Mesothelial cell of epicardium (in vitro differentiated cells): Measurements from ENCODE around the gene STX11. TPM values are rescaled to one million over a fixed set of nuclear protein-coding genes. Genes with fewer than 3 reads are reported as not detected.

Source experiments
- DNase-seq, 2 experiments: peaks; one replicate each; pipeline ENCODE4 v3.0.0; 2021; ENCODE audit warnings: low spot score in 2 of 2; ENCODE audit not compliant: unreplicated experiment in 2 of 2
- H3K27ac Mint-ChIP-seq: 2 replicates; pipeline ENCODE4 v1.8.0; 2021; ENCODE audit warnings: mixed read lengths
- H3K27me3 Mint-ChIP-seq: 2 replicates; pipeline ENCODE4 v1.8.0; 2021; ENCODE audit warnings: low read depth, mixed read lengths
- H3K36me3 Mint-ChIP-seq: 2 replicates; pipeline ENCODE4 v1.8.0; 2021; ENCODE audit warnings: mixed read lengths
- H3K4me1 Mint-ChIP-seq: 2 replicates; pipeline ENCODE4 v1.8.0; 2021; ENCODE audit warnings: mixed read lengths
- H3K4me3 Mint-ChIP-seq: 2 replicates; pipeline ENCODE4 v1.8.0; 2021; ENCODE audit warnings: mild to moderate bottlenecking, moderate library complexity, mixed read lengths
- H3K9me3 Mint-ChIP-seq: 2 replicates; pipeline ENCODE4 v1.8.0; 2021; ENCODE audit warnings: mixed read lengths
- total RNA-seq: library from RNA; stranded (reverse); gene quantifications from 3 replicates; pipeline ENCODE4 v1.2.1, GENCODE V29; 2021
- TF ChIP-seq, protein P1 (sequence below): fragments of 200-600 bp; sonication (generic); IDR thresholded peaks from one replicate; pipeline ENCODE4 v1.5.0; 2021; ENCODE audit warnings: antibody characterized with exemption; ENCODE audit not compliant: unreplicated experiment

The STX11 gene
- total RNA-seq, 1 donor from 2014 or later, result 4.5 TPM

DNA sequence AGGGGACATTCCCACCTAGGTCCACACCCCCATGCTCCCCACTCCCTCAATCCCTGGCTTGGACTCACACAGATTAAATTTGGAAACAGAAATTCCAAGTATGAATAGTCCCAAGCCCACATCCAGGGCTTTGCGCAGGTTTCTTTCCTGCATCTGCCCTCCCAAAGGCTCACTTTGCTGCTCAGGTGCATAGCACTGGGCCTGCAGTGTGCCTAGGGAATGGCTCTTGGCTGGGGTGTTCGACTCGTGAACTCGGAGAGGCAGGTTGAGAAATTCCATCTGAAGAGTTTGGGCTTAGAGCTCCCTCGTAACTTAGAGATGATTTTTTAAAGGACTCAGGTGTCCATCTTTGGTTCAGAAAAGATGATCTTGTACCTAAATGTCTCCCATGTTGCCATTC is 40.1 kb upstream of the STX11 start:
- peaks cover 2% of the 10 kb centered on the region for H3K9me3 Mint-ChIP-seq
- H3K4me3 Mint-ChIP-seq, result no peak overlapping the region
- TF ChIP-seq, protein P1, sequence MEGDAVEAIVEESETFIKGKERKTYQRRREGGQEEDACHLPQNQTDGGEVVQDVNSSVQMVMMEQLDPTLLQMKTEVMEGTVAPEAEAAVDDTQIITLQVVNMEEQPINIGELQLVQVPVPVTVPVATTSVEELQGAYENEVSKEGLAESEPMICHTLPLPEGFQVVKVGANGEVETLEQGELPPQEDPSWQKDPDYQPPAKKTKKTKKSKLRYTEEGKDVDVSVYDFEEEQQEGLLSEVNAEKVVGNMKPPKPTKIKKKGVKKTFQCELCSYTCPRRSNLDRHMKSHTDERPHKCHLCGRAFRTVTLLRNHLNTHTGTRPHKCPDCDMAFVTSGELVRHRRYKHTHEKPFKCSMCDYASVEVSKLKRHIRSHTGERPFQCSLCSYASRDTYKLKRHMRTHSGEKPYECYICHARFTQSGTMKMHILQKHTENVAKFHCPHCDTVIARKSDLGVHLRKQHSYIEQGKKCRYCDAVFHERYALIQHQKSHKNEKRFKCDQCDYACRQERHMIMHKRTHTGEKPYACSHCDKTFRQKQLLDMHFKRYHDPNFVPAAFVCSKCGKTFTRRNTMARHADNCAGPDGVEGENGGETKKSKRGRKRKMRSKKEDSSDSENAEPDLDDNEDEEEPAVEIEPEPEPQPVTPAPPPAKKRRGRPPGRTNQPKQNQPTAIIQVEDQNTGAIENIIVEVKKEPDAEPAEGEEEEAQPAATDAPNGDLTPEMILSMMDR, result no peak
- H3K36me3 Mint-ChIP-seq, result no peaks in the 10 kb centered on the region
- peaks cover 5% of the 10 kb centered on the region for H3K4me1 Mint-ChIP-seq
- no peak for DNase-seq
- H3K27me3 Mint-ChIP-seq, result no peaks in the 10 kb centered on the region
- H3K27ac Mint-ChIP-seq, result no peak overlapping the region

DNA sequence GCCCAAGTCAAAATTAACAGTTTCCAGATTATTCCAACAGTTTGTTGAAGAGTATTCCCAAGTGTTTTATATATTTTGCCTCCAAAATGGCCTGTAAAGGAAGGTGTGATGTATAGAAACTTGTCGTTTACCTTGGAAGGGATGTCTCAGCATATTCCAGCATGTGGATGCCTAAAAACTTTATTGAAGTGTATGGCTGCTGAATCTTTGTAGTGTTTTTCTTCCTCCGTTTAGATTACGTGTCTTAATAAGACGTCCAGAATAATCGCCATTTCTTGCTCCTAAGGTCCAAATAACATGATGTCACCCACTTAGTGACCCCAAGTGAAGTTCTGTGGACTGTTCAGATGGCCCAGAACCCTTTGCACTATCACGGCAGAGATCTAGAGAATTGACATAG is 37.0 kb upstream of the STX11 start:
- no peak overlapping the region for H3K4me3 Mint-ChIP-seq
- H3K4me1 Mint-ChIP-seq, result peaks cover 5% of the 10 kb centered on the region
- no peak for DNase-seq
- peaks cover 10% of the 10 kb centered on the region for H3K9me3 Mint-ChIP-seq
- H3K36me3 Mint-ChIP-seq, result no peaks in the 10 kb centered on the region
- H3K27me3 Mint-ChIP-seq, result no peaks in the 10 kb centered on the region
- TF ChIP-seq, protein P1, result no peak
- no peak overlapping the region for H3K27ac Mint-ChIP-seq

DNA sequence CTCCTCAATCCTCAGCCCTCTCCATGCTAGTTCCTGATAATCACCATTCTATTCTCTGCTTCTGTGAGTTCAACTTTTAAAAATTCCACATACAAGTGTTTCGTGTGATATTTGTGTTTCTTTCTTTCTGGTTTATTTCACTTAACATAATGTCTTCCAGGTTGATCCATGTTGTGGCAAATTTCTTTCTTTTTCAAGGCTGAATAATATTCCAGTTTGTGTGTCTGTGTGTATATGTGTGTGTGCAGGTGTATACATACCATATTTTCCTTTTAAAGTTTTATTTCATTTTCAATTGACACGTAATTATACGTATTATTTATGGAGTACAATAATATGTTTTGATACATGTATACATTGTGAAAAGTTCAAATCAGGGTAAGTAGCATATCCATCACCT is 35.1 kb upstream of the STX11 start:
- TF ChIP-seq, protein P1, result no peak
- H3K9me3 Mint-ChIP-seq, result peaks cover 10% of the 10 kb centered on the region
- no peaks in the 10 kb centered on the region for H3K27me3 Mint-ChIP-seq
- H3K4me1 Mint-ChIP-seq, result no peaks in the 10 kb centered on the region
- H3K27ac Mint-ChIP-seq, result no peak overlapping the region
- no peak for DNase-seq
- H3K36me3 Mint-ChIP-seq, result no peaks in the 10 kb centered on the region
- no peak overlapping the region for H3K4me3 Mint-ChIP-seq

DNA sequence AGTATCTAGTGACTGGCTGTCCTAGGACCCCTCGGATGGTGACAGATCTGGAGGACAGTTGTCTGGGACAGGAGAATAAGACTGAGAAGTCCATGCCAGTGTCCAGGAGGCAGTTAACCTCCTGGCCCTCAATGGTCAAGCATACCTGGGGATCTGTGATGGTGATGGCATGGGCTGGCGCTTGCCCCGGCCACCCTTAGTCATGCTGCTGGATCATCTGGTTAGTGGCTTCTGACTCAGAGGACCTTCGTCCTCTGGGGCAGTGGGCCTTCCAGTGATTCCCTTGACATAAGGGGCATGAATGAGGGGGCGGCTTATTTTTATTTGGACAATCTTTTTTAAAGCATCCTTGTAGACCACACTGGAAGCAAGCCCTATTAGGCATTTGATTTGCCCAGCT is 30.9 kb upstream of the STX11 start:
- Mint-ChIP-seq H3K27ac (no peak overlapping the region), H3K4me1 (no peaks in the 10 kb centered on the region), H3K9me3 (peaks cover 22% of the 10 kb centered on the region), H3K4me3 (no peak overlapping the region), H3K27me3 (no peaks in the 10 kb centered on the region), H3K36me3 (no peaks in the 10 kb centered on the region)
- DNase-seq, result no peak
- TF ChIP-seq, protein P1, result no peak

DNA sequence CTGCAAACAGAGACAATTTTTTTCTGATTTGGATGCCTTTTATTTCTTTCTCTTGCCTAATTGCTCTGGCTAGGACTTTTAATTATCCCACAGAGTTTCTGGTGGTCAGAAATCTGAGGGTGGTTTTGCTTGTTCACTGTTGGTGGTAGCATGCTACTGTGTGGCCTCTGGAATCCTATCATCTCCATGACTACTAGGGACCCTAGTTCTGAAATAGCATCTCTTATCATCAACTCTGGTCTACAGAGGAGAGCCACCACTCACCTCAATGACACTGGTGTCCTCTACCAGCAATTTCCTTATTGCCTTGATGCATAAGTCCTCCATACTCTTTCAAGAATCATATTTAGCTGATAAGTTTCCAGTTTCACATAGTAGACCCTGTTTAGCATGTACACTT is 27.5 kb upstream of the STX11 start:
- no peaks in the 10 kb centered on the region for H3K4me1 Mint-ChIP-seq
- TF ChIP-seq, protein P1, result no peak
- H3K27ac Mint-ChIP-seq, result no peak overlapping the region
- no peaks in the 10 kb centered on the region for H3K36me3 Mint-ChIP-seq
- peaks cover 13% of the 10 kb centered on the region for H3K9me3 Mint-ChIP-seq
- no peaks in the 10 kb centered on the region for H3K27me3 Mint-ChIP-seq
- no peak for DNase-seq
- no peak overlapping the region for H3K4me3 Mint-ChIP-seq

DNA sequence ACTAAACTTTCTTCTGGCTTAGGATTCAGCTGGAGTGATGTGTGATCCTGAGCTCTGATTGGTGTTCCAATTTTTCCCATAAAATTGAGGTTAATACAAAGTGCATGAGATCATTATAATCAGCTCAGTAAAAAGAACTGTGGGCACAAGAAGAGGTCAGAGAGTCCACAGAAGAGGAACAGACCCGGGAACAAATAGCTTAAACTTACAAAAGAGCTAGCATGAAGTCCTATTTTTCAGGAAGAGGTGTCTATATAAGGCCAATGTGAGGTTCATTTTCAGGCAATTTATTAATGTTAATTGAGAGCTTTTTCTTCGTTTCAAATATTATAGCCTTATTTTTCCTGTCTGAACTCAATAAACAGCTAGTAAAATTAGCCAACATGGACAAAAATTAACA is 26.9 kb upstream of the STX11 start:
- TF ChIP-seq, protein P1, result no peak
- Mint-ChIP-seq H3K4me1 (no peaks in the 10 kb centered on the region), H3K9me3 (peaks cover 13% of the 10 kb centered on the region), H3K4me3 (no peak overlapping the region), H3K27ac (no peak overlapping the region), H3K27me3 (no peaks in the 10 kb centered on the region), H3K36me3 (no peaks in the 10 kb centered on the region)
- no peak for DNase-seq
